IPS-11a (cell line): ENCODE data around the gene HNRNPAB.

Source experiments
- H3K4me3 ChIP-seq: one replicate; pipeline ENCODE4 v1.5.1; 2013; ENCODE audit warnings: low read depth, low read length, control low read depth

HNRNPAB gene

DNA sequence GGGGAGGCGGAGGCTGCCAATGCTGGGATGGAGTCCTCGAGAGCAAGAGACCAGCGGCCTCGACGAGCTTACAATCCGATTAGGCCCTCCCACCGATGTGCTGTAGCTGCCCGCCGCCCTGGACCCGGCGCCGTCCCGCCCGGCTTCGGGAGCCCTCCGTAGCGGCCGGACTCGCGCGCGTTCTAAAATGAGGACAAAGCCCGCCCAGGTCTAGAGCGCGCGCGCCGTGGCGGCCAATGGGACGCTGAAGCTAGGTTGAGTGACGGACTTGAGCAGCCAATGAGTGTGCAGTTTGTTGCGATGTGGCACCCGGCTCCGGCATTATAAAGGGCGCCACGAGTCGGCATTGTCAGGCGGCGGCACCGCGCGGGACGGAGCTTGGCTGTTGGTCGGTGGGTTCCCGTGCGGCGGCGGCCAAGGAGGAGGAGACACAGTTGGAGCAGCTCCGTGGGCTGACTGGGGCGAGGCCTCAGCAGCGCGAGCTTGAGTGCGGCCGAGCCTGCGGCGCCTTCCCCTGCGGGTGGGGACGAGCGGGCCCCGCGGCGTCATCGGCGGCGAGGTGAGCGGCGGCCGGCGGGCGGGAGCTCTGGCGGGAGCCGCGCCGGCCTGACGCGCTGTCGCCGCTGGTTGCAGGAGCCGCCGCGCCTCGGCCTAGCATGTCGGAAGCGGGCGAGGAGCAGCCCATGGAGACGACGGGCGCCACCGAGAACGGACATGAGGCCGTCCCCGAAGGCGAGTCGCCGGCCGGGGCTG is at the start of gene HNRNPAB:
Gene HNRNPAB (plus strand): TSS at position 352 of the 753 bp plus-strand sequence. CDS start 305 bp downstream, at position 657.
- peak within 1 kb of the TSS; percentile 100 for H3K4me3 ChIP-seq

DNA sequence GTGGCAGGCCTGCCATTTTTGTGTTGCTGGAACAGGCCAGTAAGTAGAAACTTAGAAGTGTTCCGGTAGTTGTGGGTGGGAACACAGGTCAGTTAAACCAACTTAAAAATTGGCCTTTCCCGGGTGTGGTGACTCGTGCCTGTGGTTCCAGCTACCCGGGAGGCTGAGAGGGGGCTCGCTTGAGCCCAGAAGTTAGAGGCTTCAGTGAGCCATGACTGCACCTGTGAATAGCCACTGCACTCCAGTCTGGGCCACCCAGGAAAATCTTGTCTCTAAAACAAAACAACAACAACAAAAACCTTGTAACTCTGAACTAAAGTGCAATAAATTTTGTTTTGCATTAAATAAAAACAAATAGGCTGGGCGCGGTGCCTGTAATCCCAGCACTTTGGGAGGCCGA is 49.3 kb upstream of the HNRNPAB start:
- H3K4me3 ChIP-seq, result no peak overlapping the region

DNA sequence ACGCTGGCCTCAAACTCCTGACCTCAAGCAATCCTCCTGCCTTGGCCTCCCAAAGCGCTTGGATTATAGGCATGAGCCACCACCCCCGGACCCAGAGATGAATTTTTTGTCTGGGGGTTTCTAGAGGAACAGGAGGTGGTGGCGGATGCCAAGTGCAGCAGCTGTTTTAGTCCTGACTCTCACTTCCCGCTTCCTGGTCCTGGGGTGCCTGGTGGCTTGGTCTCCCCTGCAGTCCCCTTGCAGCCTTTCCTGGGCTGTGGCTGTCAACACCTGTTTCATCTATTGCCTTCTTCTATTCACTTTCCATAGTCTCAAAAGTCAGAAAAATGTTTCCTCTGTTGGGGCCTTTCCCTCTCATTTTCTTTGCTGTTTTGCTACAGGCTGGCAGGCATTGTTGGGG is 44.2 kb upstream of the HNRNPAB start:
- H3K4me3 ChIP-seq, result no peak overlapping the region

DNA sequence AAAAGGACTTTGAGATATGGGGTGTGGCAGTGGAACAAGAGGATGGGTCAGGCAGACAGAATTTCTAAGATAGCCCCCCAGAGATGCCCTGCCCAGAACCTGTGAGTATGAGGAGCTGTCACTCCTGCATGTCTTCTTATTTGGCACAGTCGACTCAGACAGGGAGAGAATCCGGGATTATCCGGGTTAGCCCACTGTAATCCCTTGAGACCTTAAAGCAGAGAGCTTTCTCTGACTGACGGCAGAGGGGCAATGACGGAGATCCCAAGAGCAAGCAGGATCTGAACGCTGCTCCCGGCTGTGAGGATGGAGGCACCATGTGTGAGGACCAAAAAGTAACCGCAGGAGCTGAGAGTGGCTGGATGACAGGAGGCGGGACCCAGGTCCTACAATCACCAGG is 41.9 kb upstream of the HNRNPAB start:
- H3K4me3 ChIP-seq, result no peak overlapping the region

DNA sequence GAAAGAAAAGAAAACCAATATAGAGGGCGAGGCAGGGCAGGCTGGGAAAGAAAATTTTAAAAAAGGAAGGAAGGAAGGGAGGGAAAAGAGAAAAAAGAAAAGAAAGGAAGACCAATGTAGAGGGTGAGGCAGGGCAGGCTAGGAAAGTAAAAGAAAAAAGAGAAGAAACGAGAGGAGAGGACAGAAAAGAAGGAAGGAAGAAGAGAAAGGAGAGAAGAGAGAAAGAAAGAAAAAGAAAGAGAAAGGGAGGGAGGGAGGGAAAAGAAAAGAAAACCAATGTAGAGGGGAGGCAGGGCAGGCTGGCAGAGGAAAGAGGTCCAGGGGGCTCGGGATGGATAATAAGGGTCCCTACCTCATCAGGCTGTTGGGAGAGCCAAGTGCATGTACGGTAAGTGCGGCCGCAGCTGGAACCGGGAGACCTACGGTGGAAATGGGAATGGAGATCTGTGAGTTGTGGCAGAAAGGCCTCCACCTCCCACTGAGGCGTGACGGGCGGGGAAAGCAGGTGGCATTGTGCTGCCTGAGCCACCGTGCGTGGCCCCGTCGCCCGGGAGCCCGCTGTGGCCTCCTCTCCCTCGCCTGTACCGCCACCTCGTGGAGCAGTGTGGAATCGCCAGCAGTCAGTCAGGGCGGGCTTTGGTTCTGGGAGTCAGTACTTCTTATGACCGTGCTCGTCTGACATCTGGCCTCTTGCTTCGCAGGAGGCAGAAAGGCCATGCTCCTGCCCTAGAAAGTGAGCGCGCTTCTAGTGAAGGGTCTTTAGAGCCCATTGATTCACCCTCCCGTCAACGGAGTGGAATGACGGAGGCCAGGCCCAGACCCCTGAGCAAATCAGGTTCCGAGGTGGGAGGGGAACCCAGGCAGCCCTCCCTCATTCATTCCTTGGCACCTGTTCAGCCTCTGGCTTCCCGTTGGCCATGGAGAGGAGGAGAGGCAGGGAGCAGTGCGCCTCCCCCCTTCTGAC is 40.3 kb upstream of the HNRNPAB start:
- no peak overlapping the region for H3K4me3 ChIP-seq

DNA sequence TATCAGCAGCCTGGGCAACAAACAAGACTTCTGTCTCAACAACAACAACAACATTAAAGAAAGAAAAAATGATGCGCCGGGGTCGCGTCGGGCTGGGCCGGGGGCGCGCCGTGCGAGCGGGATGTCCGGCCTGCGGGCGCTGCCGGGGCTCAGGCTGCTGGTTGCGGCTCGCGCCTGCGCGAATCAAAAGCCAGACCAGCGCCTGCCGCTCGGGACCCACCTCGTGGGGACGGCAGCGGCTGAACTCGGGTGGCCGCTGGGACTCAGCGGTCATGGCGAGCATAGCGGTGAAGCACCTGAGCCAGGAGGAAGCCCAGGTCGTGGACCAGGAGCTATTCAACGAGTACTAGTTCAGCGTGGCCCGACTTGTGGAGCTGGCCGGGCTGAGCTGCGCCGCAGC is 38.8 kb upstream of the HNRNPAB start:
- H3K4me3 ChIP-seq, result no peak overlapping the region

DNA sequence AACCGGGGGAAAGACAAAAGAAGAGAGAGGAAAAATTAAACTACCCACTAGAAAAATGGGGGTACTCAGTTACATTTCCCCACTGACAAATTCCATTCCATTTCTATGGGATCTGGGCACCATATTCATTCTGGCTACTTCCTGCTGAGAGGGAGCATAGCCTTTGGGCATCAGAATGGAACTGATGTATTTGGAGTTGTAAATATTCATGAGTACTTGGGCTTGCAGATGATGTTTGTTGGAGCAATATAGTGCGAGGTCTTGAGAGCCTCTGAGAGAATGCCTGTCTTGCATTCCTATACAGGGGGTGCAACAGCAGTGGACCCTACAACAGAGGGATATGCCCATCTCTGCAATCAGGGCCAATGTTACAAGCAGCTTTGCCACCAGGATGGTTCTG is 33.9 kb upstream of the HNRNPAB start:
- H3K4me3 ChIP-seq, result no peak overlapping the region

DNA sequence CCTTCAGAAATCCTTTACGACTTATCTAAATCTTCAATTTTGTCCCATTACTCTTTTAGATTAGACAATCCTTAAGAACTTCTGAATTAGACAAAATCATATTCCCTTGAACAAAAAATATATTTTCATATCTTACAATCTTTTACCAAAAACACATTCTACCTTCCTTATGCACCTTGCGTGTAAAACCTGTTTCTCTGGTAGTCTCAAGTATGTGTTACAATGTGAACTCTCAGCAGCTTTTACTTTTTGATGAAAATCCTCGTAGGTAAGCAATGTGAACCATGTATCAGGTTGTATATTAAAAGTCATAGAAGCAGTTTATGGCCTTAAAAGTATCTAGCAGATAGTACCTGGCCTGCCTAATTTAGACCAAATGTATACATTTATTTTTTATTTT is 29.9 kb upstream of the HNRNPAB start:
- H3K4me3 ChIP-seq, result no peak overlapping the region

DNA sequence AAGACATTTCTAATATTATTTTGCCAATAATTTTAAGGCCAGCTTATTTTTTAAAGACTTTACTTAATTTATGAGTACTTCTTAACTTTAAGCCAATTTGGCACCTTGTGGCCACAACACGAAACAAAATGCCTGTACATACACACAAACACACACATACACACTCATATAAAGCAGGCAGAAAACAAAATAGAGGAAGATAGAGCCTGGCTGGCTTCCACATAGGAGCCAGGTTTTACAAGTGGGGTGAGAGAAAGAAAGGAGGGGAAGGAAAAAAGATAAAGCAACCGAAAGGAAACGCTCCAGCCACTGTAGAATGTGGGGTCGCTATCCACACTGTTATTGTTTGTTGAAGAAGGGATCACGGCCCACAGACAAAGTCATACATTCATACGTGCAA is 27.5 kb upstream of the HNRNPAB start:
- H3K4me3 ChIP-seq, result no peak overlapping the region

DNA sequence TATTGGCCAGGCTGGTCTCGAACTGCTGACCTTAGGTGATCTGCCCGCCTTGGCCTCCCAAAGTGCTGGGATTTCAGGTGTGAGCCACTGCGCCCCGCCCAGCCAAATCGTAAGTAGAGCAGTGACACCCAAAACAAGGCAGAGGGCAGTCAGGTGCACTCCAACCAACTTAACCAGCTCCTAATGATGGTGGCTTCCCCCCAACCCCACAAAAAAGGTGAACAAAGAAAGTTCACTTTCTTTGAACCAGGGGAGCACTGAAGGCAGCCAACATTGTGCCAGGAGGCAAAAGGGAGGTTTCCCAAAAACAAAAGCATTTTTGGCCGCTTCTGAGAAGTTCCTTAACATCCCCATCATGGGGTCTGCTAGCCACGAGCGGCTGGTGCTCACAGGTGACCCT is 26.8 kb upstream of the HNRNPAB start:
- no peak overlapping the region for H3K4me3 ChIP-seq

DNA sequence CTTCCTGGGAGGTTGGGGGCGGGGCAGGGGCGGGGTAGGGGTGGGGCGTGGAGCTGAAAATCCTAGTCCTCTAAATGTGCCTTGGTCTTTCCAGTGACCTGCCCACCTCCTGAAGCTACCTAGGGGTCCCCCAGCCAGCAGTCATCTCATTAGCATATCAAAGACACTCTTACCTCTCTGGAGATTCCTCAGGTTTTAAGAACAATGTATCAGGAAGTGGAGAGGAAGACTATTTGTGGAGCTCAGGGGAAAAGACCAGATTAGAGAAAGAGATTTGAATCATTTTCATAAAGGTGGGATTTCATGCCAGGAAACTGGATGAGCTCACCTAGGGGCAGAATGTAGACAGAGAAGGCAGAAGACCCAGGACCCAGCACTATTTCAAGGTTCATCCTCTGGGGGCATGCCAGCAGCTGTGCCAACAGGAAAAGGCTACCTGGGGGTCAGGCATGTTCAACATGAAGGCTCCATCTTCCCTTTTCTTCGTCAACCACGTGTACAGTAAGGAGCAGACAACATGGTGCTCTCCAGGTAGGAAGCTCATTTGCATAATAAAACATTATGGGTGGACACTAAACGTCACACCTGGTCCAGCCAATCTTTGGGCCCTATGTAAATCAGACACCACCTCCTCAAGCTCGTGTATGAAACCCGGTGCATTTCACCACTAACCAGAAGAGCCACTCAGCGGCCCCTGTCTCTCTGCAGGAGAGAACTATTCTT is 24.0 kb upstream of the HNRNPAB start:
- no peak overlapping the region for H3K4me3 ChIP-seq

DNA sequence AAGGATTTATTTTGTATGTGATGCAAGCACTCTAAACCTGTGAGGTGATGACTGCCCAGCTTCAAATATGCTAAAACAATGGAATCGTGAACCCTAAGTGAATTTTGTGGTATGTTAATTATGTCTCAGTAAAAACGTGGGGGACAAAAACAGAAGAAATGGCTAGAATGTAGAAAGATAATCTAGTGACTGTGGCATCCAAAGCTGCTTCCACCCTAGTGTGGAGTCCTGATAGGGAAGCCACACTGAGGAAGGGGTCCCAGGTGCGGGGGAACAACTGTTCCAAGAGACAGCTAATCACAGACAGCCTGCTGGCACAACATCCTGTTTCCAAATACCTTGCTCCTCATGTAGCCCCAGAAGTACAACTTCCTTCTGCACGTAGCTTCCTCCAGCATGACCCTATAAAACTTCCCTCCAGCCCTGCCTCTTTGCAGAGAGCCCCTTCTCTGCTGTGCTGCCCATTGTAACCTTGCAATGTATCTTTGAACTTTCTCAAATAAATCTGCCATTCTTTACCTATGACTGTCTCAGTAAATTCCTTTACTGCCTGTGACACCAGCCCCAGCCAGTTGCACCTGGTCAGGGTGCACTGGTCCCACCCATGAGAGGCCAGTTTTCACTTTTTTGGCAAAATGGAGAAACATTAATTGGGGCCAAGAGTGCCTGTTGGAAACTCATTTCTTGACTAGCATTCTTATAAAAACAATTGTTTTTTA is 22.0 kb upstream of the HNRNPAB start:
- H3K4me3 ChIP-seq, result no peak overlapping the region

DNA sequence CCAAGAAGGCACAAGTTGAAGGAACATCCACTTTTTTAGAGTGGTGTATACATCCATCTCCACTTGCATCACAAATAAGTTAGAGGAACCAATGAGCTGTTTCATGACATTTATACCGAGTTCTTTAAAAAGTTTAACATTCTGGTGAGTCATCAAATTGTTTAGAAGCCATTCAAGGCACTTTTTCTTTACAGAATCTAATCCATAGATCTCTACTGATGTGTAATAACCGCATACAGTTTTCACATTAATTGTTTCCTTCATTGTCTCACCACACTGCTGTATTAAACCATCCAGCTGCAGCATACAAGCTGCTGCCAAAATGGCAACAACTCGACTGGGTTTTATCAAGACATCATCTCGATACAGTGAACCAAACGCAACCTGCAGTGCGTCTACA is 17.9 kb upstream of the HNRNPAB start:
- no peak overlapping the region for H3K4me3 ChIP-seq

DNA sequence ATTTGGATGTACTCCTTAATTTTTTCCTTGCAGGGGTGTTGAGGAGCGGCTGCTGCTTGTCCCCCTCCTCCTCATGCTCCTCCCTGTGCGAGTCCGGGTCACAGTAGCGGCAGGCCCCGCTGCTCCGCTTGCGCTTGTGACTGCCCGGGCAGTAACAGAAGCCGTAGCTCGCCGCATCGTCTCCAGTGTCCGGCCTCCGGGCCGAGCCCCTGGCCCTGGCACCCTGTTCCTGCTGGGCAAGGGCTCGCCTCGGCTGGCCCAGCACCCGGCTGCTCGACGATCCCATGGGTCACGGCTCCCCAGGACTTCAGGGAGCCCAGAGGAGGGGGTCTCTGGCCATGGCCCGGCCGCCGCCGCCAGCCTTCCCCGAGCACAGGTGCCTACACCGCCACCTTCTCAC is 17.3 kb upstream of the HNRNPAB start, which contains the start of gene GMCL2:
Gene GMCL2 (minus strand): TSS at position 358 of the 400 bp plus-strand sequence. CDS start 72 bp downstream, at position 286.
- H3K4me3 ChIP-seq, result no peak within 1 kb of the TSS

DNA sequence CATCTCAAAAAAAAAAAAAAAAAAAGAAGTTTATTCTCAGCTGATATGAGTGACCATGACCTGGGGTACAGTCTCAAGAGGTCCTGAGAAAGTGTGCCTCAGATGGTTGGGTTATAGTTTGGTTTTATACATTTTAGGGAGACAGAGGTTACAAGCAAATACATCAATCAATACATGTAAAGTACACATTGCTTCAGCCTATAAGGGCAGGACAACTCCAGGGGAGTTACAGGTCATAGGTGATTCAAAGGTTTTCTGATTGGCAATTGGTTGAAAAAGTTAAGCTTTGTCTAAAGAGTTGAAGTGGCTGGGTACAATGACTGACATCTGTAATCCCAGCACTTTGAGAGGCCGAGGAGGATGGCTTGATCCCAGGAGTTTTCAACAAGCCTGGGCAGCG is 14.9 kb upstream of the HNRNPAB start:
- H3K4me3 ChIP-seq, result no peak overlapping the region

DNA sequence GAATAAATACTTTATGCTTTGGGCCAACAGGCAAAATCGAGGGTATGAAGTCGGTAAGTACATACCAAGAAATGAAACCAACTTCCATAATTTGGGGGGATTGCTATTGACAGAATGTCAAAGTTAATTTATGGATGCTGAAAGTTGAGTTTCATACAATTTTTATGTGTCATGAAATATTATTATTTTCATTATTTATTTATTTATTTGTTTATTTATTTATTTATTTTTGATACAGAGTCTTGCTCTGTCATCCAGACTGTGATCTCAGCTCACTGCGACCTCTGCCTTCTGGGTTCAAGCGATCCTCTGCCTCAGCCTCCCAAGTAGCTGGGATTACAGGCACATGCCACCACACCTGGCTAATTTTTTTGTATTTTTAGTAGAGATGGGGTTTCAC is 12.7 kb upstream of the HNRNPAB start:
- H3K4me3 ChIP-seq, result no peak overlapping the region

DNA sequence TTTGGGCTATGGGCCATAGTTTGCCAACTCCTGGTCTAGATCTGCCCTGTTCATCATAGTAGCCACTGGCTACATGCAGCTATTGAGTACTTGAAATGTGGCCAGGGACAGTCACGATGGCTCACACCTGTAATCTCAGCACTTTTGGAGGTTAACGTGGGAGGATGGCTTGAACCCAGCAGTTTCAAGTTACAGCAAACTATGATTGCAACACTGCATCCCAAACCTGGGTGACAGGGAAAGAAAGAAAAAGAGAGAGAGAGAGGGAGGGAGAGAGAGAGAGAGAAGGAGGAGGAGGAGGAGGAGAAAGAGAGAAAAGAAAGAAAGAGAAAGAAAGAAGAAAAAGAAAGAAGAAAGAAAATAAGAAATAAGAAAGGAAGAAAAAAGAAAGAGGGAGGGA is 12.1 kb upstream of the HNRNPAB start:
- no peak overlapping the region for H3K4me3 ChIP-seq

DNA sequence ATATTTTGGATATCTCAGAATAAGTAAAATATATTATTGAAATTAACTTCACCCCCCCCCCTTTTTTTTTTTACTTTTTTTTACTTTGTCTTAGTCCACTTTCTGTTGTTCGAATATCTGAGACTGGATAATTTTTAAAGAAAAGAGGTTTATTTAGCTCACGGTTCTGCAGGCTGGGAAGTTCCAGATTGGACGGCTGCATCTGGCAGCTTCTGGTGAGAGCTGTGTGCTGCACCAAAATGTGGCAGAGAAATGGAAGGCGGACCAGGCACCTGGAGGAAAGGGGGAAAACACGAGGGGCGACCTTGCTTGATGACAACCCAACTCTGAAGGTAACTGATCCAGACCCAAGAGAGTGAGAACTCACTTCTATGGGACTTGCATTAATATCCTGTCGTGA is 11.5 kb upstream of the HNRNPAB start:
- H3K4me3 ChIP-seq, result no peak overlapping the region

DNA sequence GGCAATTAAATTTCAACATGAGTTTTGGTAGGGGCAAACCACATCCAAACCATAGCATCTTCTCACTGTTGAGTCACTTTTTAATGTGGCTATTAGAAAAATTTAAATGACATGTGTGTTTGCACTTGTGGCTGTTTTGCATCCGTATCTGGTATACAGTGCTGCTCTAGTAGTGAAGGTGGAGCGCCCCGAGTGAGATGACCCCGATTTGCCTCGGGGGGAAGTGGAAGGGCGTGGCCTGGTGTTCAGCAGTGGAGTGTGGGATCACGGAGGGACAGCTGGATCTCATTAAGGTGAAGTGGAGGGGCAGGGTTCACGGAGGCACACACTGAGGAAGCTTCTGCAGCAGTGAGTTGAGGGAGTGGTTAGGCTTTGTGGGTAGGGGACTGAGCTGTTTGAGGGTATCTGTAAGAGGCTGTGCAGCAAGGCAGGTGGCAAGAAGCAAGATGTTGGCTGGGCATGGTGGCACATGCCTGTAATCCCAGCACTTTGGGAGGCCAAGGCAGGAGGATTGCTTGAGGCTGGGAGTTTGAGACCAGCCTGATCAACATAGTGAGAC is 11.0 kb upstream of the HNRNPAB start:
- H3K4me3 ChIP-seq, result no peak overlapping the region

DNA sequence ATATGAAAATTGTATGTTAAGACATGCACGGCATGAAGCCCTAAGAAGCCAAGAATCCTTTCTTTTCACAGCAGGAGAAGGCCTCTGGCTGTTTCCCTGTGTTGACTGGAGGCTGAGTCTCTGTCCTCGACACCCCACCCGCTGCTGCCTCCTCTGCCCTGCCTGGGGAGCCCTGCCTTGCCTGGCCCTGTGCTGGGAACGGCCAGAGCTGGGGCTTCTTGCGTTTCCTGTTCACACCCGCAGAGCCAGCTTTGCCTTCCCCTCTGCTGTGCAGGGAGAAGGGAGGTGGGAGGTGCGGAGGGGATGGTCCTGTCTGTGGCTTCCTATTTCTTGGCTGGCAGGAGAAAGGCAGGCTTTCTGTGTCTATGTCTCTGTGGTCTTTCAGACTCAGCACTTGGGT is 10.3 kb upstream of the HNRNPAB start:
- H3K4me3 ChIP-seq, result no peak overlapping the region
